ENCODE data around the gene ARMC3.
"Not testable (repeated sequence)": the region's sequence is repeated elsewhere in the genome, so short reads cannot be mapped to it uniquely, and the experiment has no call there.

Gene ARMC3

GRCh38 chr10:22929053-22929452 is 1.2 kb downstream of the ARMC3 start:
- DNase-seq = not testable (repeated sequence)

GRCh38 chr10:22931948-22932347 is 4.1 kb downstream of the ARMC3 start:
- peak; percentile 2 for DNase-seq

DNA sequence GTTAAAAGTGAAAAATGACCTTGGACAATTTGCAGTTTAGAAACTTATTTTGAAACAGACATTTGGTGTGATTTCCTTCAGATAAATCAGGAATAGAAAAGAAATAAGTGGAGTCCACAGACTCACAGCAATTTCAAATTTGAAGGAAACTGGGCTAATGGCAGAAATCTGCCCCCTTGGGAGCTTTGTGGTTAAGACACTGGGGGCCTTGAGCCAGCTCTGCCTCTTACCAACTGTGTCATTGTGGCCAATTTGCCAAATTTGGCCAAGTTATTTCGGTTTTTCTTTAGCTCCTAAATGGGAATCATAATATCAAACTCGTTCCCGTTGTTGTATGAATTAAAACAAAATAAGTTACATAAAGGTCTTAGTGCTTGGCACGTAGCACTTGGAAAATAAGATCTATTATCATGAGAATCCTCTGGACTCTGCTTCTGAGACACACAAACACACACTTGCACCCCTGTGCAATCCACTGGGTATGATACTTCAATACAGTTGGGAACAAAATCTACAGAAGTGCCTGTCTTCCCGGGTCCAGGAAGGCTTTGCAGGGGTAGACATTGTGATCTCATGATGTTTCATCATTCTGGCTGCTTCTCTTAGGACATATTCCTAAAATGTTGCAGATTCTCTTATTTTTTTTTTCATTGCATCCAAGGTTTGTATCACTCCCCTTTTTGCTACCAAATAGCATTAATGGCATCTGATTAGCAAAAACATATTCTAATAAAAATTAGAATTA is 4.9 kb downstream of the ARMC3 start:
- DNase-seq = no peak

GRCh38 chr10:22934726-22935125 is 6.9 kb downstream of the ARMC3 start:
- no peak for DNase-seq

DNA sequence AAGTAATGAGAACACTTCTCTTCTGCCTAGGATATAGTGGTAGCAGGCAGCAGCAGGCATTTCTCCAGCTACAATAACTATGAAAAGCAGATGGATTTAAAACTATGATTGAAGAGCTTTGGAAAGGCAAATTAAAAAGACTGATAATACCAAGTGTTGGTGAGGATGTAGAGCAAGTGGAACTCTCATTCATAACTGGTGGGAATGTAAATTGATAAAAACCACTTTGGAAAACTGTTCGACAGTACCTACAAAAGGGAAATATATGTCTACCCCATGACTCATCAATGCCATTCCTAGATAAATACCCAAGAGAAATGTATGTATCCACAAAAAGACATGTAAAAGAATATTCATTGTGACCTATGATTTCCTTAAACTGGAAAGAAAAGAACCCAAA is 14.6 kb downstream of the ARMC3 start:
- DNase-seq = no peak

DNA sequence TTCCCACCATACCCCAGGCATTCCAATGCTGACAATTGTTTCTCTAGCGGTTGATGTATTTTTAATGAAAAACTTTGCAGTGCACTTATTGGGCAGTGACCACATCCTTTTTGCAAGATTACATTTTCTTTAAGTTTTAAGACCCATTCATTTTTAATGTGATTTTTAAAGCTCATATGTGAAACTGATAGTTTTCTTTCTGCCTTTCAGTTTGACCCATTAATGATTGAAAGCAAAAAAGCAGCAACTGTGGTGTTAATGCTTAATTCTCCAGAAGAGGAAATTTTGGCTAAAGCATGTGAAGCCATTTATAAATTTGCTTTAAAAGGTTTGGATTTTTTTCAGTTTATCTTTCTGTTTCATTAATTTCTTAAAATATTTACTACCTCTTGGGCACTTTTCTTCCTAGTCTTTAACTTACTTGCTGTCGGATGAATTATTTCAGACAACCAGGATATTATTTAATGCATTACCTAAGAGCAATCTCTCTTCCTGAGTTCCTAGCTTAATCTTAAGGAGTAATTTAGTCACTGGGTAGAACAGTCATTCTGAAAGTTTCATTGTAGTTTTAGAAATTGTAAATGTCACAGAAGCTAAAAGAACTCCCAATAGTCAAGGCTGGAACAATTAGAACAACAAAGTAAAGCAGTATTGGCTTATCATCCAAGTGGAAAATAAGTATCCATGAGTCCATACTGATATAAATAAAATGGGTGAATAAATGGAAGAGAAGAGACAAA is 18.3 kb downstream of the ARMC3 start:
- DNase-seq = no peak

- no peak for DNase-seq
Observed at GRCh38 chr10:22954970-22955369, 27.1 kb downstream of the ARMC3 start.

DNA sequence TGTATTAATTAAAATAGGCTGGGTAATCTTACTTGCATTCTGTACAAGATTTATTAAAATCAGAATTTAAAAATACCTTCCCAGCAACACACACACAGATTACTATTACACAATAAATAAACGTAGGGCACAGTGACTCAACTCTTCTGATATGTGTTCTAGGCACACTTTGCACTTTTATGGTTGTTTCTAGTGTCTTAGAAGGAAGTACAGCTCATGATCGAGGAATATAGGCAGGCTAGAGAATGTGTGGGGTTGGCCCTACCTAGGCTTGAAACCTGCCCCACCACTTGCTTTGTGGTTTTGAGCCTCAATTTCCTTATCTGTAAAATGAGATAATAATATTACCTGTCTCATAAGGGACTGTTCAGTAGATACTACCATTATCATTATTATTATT is 30.5 kb downstream of the ARMC3 start:
- DNase-seq = no peak

- DNase-seq = no peak
Observed at GRCh38 chr10:22959292-22959691, 31.4 kb downstream of the ARMC3 start.

GRCh38 chr10:22959950-22960349 is 32.1 kb downstream of the ARMC3 start:
- no peak for DNase-seq

DNA sequence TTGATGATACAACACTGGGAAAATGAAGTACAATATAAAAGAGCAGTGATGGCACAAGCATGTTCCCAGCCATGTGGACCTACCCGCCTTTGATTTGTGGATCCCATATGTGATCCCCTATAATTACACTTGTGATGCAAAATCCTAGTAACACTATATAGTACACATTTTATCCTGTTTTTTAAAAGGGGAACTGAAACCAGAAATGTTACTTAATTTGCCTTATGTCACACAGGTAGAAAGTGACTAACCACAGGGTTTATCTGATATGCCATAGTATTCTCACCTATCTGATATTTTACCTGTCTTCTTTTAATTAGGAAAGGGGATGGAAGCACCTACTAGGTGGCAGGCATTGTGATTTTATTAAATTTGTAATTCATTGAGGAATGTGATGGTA is 35.0 kb downstream of the ARMC3 start:
- no peak for DNase-seq

- no peak for DNase-seq
Observed at GRCh38 chr10:22969704-22970103, 41.9 kb downstream of the ARMC3 start.

- DNase-seq = no peak
Observed at GRCh38 chr10:22976534-22976933, 48.7 kb downstream of the ARMC3 start.

DNA sequence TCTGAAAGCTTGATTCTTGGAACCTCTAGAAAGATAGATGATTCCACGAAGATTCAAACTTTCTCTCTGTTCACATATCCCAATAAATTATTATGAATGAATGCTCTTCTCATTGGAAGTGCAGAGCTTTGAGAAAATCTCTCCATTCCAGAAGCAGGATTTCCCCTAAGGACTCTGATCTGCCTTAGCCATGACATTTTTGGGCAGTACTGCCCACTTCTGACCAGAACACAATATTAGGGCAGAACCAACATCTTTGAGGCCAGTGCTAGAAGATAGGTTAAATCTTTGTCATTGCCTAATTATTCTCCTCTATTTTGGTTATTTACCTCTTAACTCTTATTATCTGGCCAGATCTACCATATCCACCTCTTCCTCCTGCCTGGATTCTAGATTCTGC is 49.9 kb downstream of the ARMC3 start:
- no peak for DNase-seq

- DNase-seq = peak; percentile 20
Observed at GRCh38 chr10:22978287-22978686, 50.4 kb downstream of the ARMC3 start.

DNA sequence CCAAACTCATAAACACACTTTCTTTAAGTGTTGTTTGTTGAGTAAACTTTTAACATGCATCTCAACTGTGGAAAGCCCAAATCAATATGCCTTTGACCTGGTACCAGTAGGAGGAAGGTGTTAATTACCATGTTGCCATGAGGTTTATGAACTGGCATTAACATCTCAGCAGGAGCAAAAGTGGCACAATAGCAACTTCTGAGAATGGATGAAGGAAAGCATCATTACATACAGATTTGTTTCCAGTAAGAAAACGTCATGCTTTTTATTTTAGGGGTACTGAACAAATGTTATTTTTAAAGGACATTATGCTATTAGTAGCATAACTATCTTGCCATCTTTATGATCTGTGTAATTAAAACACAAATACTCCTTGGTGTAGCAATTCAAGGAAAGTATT is 51.1 kb downstream of the ARMC3 start:
- DNase-seq = peak; percentile 14

DNA sequence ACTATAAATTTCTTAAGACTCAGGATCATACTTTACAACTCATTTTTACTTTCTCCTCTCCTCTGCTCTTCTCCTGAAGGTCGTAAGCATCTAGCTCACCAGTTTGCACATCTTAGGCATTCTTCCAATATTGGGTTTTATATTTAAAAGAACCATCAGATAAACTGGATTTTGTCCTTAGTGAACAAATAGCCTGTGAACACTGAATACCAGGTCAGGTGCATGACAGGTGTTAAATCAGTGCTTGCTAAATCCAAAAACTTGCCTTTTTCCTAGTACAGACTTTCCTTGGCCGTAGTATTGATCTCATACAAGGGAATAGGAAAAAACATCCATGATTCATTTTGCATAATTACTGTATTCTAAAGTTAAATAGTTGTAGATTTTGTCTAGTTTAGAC is 53.0 kb downstream of the ARMC3 start:
- no peak for DNase-seq

DNA sequence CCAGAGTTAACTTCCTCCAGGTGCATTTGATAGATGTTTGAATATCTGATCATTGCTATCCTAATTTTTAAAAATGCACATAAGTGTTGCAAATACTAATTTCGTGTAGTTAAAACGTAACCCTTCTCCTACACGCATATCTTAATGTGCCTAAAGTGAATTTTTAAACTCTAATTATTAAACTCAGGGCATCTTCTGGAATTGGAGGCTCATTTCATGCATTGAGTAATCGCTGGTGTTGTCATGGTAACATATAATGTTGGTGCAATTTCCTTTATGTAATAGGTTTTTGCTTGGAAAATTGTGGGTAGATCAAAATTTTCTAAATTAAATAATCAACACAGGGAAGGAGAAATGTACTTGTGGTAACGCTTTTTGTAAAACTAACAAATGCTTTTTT is 56.2 kb downstream of the ARMC3 start:
- DNase-seq = no peak

DNA sequence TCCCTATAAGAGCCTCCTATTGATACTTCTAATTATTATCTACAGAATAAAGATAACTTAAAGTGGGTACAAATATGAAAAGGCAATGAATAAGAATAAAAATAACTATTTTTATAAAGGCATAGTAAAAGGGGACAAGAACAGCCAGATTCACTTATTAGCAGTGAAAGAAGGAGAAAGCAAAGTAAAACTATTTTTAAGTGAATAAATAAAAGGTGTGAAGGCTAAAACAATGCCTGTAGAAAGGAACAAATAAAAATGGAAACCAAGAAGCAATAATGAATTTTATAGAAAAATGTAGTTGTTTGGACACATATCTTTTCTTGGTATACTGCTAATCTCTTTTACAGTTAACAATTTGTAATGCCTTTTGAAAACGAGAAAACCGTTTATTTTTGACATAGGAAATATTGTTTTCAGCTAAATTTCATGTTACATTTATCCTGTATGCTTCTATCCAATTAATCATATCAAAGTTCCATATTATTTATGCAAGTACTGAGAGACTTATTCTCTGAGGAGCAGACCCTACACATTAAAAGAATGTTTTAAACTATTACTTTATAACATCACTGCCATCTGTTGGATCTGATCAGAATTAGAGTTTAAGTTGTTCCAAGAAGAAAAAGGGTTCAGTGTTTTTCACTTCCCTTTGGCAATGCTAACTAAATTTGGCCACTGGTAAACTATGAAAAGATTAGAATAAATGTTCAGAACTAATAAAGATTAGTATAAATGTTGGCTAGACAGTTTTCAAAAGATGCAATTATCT is 59.1 kb downstream of the ARMC3 start:
- DNase-seq = no peak

DNA sequence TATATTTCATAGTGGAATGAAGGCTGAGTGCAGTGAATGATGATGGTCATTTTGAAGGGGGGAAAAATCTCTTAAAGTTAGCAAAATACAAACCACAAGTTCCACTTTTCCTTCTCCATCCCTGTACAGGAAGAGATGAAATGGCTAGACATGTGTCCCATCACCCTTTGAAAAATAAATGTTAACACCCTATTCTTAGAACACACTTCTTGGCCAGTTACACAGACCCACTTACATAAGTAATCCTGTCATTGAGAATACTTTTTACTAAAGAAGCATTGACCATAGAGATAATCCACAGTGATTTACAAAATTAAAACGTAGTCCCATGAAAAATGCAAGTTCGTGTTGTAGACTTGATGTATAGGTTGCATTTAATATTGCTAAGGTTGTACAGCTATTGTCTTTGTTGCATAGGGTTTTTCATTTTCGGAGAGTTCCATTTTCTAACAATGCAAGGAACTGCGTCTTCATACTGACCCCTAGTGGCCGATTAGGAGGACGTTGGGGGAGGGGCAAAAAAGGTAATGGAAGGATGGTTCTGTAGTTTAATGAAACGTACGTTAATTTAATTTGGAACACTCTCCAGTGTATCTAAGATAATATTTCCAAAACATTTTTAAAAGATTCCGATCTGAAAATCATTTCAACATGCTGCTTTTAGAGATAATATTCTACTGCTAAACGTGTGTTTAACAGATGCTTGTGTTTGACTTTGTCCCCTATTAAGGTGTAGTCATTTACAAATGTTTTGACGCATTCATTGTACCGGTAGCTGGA is 60.9 kb downstream of the ARMC3 start:
- DNase-seq = no peak

DNA sequence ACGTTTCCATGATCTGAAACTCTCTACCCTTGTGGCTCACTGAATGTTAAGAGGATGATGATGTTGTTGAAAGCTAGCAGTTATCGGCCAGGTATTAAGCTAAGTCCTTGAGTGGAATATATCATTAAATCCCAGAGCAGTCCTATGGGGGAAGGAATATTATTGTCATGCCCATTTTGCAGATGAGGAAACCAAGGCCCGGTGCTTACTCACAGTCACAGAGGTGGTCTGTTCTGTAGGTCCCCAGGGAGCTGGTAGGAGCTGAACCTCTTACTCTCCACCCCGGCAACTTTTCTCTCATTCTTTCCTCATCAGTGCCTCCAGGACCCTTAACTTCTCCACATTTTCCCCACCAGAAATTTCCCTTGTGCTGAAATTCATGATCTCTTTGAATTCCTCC is 62.6 kb downstream of the ARMC3 start:
- DNase-seq = no peak

GRCh38 chr10:22992075-22992474 is 64.2 kb downstream of the ARMC3 start:
- DNase-seq = no peak

- no peak for DNase-seq
Observed at GRCh38 chr10:22992621-22993020, 64.8 kb downstream of the ARMC3 start.
